ENCODE data around the gene MAP4K5.
"Not testable (repeated sequence)": the region's sequence is repeated elsewhere in the genome, so short reads cannot be mapped to it uniquely, and the experiment has no call there.

MAP4K5 gene

GRCh38 chr14:50532502-50533240 lies at the start of gene MAP4K5:
Gene MAP4K5, minus strand, starts transcription at chr14:50532569. Its CDS starts 520 bp downstream, at chr14:50532049.
- in situ Hi-C loops (cut with MboI; ENCODE audit: low sequenced_read_pairs): loop anchor here (25.0 kb wide), 2 partner anchors 395 to 670 kb away; partner anchors contain the start of gene NEMF

- in situ Hi-C loops (cut with MboI; ENCODE audit: low sequenced_read_pairs): no loop called here
Observed at GRCh38 chr14:50578433-50578832, 46.1 kb upstream of the MAP4K5 start.

GRCh38 chr14:50577982-50578381 lies 45.6 kb upstream of the MAP4K5 start:
- in situ Hi-C loops (cut with MboI; ENCODE audit: low sequenced_read_pairs): no loop called here

DNA sequence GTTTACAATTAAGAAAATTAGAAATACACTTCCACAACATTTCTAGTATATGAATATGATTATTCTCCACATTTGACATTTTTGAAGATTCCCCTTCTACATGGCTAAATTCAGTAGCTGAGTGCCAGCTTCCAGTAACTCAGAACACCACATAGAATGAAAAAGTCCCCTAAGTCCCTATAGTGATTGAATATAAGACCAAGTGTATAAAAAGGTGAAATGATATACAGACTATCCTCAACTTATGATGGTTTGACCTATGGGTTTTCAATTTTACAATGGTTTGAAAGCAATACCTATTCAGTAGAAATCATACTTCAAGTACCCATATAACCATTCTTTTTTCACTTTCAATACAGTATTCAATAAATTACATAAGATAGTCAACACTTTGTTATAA lies 43.4 kb upstream of the MAP4K5 start:
- in situ Hi-C loops (cut with MboI; ENCODE audit: low sequenced_read_pairs): no loop called here

- in situ Hi-C loops (cut with MboI; ENCODE audit: low sequenced_read_pairs): no loop called here
Observed at GRCh38 chr14:50573862-50574261, 41.5 kb upstream of the MAP4K5 start.

DNA sequence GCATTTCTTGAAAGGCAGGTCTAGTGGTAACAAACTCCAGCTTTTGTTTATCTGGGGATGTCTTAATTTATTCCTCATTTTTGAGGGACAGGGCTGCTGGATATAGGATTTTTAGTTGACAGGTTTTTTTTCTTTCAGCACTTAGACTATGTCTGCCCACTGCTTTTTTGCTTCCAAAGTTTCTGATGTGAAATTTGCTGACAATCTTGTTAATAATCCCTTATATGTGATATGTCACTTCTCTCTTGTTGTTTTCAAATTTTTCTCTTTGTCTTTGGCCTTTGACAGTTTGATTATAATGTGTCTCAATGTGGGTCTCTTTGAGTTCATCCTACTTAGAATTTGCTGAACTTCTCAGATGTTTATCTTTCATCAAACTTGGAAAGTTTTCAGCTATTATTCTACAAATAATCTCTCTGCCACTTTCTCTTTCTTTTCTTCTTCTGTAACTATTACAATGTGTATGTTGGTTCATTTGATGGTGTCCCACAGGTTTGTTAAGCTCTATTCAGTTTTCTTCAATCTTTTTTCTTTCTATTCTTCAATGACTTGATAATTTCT lies 37.4 kb upstream of the MAP4K5 start:
- in situ Hi-C loops (cut with MboI; ENCODE audit: low sequenced_read_pairs): no loop called here

GRCh38 chr14:50562841-50563240 lies 30.5 kb upstream of the MAP4K5 start:
- in situ Hi-C loops (cut with MboI; ENCODE audit: low sequenced_read_pairs): no loop called here

GRCh38 chr14:50560931-50561285 lies 28.5 kb upstream of the MAP4K5 start:
- in situ Hi-C loops (cut with MboI; ENCODE audit: low sequenced_read_pairs): no loop called here

DNA sequence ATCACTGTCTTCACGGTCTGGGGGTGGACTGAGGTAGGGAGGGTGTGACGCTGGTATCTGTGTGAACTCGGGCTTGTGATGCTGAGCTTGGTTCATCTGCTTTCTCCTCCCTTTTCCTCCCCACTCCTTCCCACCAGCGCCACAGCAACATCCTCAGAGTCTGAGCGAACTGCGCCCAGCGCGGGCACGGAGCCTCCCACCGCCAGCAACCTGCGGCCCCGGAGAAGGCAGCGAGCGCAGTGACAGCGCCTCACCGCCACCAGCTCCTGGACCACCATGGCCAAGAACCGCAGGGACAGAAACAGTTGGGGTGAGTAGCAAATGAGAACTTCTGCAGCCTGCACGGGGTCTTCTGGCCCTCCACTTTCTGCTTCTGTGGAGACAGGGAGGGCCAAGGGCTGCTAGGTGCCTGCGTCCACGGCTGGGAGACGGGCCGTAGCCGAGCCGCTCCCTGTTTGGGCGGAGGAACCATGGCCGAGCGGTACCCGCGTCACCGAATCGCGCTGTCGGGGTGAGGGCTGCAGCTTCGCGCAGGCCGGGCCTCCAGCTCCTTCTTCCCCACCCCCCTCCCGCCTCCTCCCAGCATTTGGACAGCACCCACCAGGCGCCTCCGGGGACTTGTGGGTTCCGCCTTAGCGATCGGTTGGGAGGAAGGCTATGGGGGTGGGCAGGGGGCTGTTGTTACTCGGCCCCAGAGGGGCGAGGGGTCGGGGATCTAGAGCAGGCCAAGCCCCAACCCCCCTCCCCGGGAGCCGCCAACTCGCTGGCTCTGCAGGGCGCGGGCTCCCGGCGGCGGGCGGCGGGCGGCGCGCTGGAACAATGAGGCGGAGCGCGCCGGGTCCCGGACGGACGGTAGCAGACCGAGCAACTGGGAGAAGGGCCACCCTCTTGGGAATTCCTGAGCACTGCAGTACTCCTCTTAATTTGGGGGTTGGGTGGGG lies 27.9 kb upstream of the MAP4K5 start, which contains the start of gene ATL1:
TSS of gene ATL1 (plus strand) at position 156 of the 941 bp plus-strand sequence. CDS start at position 277, 121 bp downstream.
- in situ Hi-C loops (cut with MboI; ENCODE audit: low sequenced_read_pairs): no loop called here

DNA sequence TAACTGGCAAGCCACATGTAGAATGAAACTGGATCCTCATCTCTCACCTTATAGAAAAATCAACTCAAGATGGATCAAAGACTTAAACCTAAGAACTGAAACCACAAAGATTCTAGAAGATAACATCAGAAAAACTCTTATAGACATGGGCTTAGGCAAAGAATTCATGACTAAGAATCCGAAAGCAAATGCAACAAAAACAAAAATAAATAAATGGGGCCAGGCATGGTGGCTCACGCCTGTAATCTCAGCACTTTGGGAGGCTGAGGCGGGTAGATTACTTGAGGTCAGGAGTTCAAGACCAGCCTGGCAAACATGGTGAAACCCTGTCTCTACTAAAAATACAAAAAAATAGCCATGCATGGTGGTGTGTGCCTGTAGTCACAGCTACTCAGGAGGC lies 20.4 kb upstream of the MAP4K5 start:
- in situ Hi-C loops (cut with MboI; ENCODE audit: low sequenced_read_pairs): not testable (repeated sequence)

DNA sequence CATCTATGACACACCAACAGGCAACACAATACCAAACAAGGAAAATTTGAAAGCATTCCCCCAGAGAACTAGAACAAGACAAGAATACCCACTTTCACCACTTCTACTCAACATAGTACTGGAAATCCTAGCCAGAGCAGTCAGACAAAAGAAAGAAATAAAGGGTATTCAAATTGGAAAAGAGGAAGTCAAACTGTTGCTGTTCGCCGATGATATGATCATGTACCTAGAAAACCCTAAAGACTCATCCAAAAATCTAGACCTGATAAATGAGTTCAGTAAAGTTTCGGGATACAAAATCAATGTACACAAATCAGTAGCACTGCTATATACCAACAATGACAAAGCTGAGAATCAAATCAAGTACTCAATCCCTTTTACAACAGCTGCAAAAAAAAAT lies 19.5 kb upstream of the MAP4K5 start:
- in situ Hi-C loops (cut with MboI; ENCODE audit: low sequenced_read_pairs): no loop called here

- in situ Hi-C loops (cut with MboI; ENCODE audit: low sequenced_read_pairs): no loop called here
Observed at GRCh38 chr14:50550294-50550693, 17.9 kb upstream of the MAP4K5 start.

- in situ Hi-C loops (cut with MboI; ENCODE audit: low sequenced_read_pairs): loop anchor here (25.0 kb wide), 2 partner anchors 408 to 683 kb away; partner anchors contain the start of gene NEMF
Observed at GRCh38 chr14:50545618-50546017, 13.2 kb upstream of the MAP4K5 start.

- in situ Hi-C loops (cut with MboI; ENCODE audit: low sequenced_read_pairs): loop anchor here (25.0 kb wide), 2 partner anchors 408 to 683 kb away; partner anchors contain the start of gene NEMF
Observed at GRCh38 chr14:50544911-50545310, 12.5 kb upstream of the MAP4K5 start.

GRCh38 chr14:50542941-50543418 lies 10.6 kb upstream of the MAP4K5 start:
- in situ Hi-C loops (cut with MboI; ENCODE audit: low sequenced_read_pairs): loop anchor here (25.0 kb wide), 2 partner anchors 406 to 681 kb away; partner anchors contain the start of gene NEMF

- in situ Hi-C loops (cut with MboI; ENCODE audit: low sequenced_read_pairs): loop anchor here (25.0 kb wide), 2 partner anchors 404 to 679 kb away; partner anchors contain the start of gene NEMF
Observed at GRCh38 chr14:50541159-50541567, 8.8 kb upstream of the MAP4K5 start.

- in situ Hi-C loops (cut with MboI; ENCODE audit: low sequenced_read_pairs): loop anchor here (25.0 kb wide), 2 partner anchors 402 to 677 kb away; partner anchors contain the start of gene NEMF
Observed at GRCh38 chr14:50539051-50539450, 6.7 kb upstream of the MAP4K5 start.

GRCh38 chr14:50538034-50538433 lies 5.7 kb upstream of the MAP4K5 start:
- in situ Hi-C loops (cut with MboI; ENCODE audit: low sequenced_read_pairs): loop anchor here (25.0 kb wide), 2 partner anchors 401 to 676 kb away; partner anchors contain the start of gene NEMF

GRCh38 chr14:50534997-50535396 lies 2.6 kb upstream of the MAP4K5 start:
- in situ Hi-C loops (cut with MboI; ENCODE audit: low sequenced_read_pairs): loop anchor here (25.0 kb wide), 2 partner anchors 398 to 673 kb away; partner anchors contain the start of gene NEMF

- in situ Hi-C loops (cut with MboI; ENCODE audit: low sequenced_read_pairs): loop anchor here (25.0 kb wide), 2 partner anchors 397 to 672 kb away; partner anchors contain the start of gene NEMF
Observed at GRCh38 chr14:50534416-50534815, 2.0 kb upstream of the MAP4K5 start.
